ENCODE measurements around the gene RFT1.

Gene RFT1

DNA sequence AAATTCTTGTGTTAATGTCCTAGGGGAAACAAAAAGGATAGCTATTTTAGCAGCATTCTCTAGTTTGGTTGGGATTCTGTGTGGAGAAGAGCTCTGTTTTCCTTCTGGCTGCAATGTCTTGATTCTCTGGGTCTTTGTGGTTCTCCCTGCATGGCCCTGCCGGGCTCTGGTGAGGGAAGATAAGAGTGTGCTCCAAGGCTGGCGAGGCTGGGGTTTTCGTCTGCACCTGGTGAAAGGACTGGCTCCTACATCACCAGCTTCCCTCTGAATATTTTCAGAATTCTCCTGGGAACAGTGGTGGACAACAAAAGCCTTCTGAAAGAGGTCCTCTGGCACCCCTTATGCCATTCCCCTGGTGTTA, 46.3 kb downstream of the RFT1 start:
- no peak for DNase-seq

GRCh38 chr3:53083521-53083920, 46.7 kb downstream of the RFT1 start:
- DNase-seq, result no peak

GRCh38 chr3:53082736-53083135, 47.5 kb downstream of the RFT1 start:
- DNase-seq, result no peak

- no peak for DNase-seq
Observed at GRCh38 chr3:53081318-53081717, 48.9 kb downstream of the RFT1 start.

DNA sequence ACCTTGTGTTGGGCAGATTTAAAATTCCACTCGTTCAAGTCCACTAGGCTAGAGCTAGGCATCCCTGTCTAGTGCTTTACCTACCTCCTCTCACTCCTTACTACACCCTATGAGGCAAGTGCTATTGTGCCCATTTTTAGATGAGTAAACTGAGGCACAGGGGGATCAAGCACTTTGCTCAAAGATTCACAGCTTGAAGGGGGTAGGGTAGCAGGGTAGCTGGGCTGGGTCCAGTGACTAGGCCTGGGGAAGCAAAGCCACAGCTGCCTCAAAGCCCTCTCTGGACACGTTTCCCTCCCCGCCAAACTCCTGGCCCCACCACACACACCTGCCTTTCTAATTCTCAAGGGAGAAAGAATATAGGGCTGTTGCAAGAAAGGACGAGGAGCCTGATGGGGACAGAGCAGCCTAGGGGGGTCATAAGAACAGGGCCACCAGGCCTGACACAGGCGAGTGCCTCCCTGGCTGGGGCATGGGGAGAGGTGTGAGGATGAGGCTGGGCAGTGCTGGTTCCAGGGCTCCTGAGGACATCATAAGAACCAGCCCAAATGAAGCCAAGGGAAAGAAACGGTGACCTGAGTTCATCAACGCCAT, 49.5 kb downstream of the RFT1 start:
- no peak for DNase-seq

DNA sequence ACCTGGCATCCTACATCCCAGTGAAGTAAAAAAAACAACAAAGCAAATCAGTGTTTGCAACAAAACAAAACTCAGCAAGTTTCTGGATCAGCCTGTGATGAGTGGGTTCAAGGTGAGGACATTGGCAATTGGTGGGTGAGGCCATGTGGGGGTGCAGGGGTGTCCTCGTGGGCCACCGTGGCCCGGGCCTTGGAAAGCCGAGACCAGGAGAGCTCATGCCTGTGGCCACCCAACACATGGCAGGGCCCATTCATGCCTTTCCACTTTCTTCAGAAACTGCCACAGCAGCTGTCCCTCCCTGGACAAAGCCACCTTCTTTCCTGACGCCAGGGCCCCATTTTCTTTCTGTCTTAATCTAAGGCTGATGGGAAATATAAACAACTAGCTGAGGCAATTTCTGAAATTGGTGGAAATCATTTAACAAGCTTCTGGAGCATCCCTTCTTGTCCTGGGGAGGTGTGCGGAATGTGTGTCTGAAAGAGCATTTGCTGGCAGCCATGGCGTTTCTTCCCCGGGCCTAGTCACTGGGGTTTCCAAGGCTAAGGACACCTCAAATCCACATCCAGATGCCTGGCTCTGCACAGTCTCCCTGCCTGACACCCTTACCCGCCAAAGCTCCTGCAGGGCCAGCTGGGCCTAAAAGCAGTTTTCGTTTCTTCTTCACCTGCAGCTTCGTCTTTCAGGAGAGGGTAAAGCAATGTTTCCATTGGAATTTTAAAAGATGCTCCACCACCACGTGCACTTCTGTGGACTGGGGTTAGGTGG, 50.3 kb downstream of the RFT1 start:
- DNase-seq, result no peak

GRCh38 chr3:53079147-53079546, 51.1 kb downstream of the RFT1 start:
- no peak for DNase-seq

DNA sequence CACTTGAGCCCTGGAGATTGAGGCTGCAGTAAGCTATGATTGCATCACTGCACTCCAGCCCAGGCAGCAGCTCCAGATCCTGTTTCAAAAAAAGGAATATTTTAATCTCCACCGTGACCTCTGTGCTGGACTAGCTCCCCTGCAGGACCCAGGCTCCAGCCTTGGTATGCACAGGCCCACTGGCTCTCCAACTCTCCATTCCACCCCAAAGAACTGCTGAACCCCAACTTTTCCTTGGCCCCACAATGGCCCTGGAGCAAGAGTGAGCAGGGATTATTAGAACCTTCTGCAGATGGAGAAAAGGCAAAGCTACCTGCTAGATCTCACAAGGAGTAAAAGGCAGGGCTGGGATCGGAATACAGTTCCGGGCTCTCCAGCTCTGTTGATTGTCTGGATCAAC, 51.6 kb downstream of the RFT1 start:
- DNase-seq, result no peak

GRCh38 chr3:53077476-53078220, 52.6 kb downstream of the RFT1 start:
- DNase-seq, result no peak

- DNase-seq, result no peak
Observed at GRCh38 chr3:53075743-53076140, 54.5 kb downstream of the RFT1 start.

DNA sequence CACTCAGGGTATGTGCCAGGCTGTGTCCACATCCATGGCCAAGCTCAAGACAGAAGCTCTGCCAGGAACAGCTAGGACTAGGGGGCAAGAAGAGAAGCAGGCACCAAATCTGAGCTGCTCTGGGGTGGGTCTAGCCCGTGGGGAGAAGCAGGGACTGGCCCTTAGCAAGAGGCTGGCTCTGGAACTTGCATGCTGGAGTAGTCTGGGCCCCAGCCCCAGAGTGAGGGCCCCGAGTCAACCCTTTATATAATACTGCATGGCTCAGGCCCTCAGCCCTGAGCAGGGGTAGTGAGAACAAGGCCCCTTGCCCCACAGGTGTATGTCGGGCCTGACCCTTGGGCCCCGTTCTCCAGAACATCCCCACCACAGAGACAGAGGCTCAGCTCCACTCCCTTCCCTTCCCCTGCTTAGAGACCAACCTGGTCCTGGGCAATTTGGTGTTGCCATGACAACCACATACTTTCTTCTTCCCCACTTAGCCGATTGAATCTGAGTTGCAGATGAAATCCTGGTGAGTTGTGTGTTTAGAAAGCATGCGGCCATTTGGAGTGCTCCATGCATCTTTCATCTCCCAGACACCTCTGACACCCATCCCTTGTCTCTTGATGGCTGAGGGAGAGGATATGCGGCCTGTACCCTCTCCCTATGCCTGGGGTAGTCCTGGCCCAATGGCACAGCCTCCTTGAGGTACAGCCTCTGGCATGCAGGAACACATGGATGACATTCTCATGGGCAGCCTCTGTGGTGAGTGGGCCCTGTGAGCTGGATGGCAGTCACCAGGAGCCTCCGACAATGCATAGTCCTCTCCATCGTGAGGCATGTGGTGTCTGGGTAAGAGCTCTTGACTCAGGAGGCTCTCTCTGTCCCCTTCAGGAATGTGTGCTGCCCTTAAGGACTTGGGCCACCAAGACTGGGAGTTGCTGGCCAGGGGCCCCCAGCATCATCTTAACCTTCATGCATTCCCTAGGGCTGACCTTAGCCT, 55.2 kb downstream of the RFT1 start:
- DNase-seq, result no peak

DNA sequence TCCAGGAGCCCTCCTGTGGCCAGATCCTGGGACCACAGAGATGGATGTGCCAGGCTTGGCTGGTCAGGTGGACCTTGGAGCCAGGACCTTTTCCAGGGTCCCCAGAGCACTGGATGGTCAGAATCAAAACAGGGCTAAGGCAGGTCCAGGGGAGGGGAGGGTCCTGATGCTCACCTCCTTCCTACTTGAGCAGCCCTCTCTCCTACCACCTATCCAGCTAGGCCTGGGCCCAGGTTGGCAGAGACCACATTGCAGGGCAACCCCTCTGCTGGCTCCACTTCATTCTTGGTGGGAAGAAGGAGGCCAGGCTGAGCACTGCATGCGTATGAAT, 55.9 kb downstream of the RFT1 start:
- no peak for DNase-seq

GRCh38 chr3:53073553-53074365, 56.5 kb downstream of the RFT1 start:
- no peak for DNase-seq

GRCh38 chr3:53072653-53073552, 57.3 kb downstream of the RFT1 start:
- peak; percentile 58 for DNase-seq

- no peak for DNase-seq
Observed at GRCh38 chr3:53071882-53072431, 58.3 kb downstream of the RFT1 start.

DNA sequence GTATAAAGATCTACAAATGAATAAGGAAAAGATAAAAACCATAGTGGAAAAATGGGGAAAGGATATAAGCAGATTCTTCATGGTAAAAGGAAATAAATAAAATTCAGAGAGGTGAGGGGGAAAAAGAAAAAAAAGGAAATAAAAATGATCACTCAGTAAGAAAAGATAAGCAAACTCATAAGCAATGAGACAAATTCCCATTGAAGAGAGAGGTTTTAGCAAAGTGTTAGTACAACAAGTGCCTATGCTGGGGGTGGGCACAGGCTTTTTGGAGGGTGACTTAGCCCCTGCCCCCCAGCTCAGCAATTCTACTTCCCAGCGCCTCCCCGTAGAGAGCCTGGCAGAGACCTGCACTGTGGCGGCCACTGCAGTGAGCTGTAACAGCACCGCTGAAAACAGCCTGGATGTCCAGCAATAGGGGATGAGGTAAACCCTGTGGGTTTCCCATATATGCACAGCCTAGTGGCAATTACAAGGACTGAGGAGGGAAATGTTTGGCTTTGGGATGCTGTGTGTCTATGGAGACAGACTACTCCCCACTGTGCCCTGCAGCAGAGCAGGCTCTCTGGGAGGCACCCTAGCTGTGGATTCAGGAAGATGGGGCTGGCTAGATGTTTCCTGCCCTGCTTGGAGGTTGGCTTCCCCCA, 60.7 kb downstream of the RFT1 start:
- DNase-seq, result no peak

GRCh38 chr3:53068176-53068575, 62.1 kb downstream of the RFT1 start:
- no peak for DNase-seq

DNA sequence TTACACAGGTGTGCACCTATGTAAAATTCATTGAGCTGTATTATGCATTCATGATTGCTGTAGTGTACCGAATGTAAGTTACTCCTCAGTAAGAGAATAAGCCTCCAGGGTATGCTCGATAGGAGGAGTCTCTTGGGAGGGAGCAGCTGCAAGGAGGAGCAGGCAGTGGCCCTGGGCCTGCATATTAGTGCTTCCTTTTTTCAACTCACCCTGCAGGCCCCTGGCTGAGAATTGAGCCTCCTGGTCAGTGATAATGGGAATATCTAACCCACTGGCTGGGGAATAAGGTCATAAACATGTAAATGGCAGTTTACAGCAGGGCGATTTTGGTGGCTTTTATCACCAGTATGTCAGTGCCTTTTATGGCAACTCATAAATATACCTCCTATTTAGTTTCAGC, 62.7 kb downstream of the RFT1 start:
- no peak for DNase-seq

- no peak for DNase-seq
Observed at GRCh38 chr3:53065841-53066480, 64.3 kb downstream of the RFT1 start.

DNA sequence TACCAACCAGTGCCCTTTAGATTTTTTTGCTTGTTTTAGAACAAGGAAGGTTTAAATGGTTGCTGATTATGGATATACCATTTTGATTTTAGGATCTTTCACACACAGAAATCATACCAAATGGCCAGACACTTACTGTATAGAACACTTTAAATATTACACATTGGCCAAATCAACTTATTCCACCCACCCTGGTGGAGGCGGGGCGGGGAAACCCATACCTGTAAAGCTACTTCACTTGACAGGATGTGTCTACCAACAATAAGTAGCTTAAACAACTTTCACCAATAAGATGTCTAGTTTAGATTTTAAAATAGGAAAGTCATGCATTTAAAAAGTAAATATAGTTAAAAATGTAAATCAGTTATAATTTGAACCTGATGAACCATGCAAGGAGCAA, 67.3 kb downstream of the RFT1 start:
- DNase-seq, result no peak

Measured in GF-D8 (cell line).